NCI-H146 (cell line): Measurements from ENCODE around the gene AGRN.
"Not testable (repeated sequence)": the region's sequence is repeated elsewhere in the genome, so short reads cannot be mapped to it uniquely, and the experiment has no call there.

Experiments used
- DNase-seq: peaks from one replicate; lab custom pipeline; 2025; lab: John Stamatoyannopoulos, UW

Gene AGRN

GRCh38 chr1:1001057-1001783 lies 18.7 kb upstream of the AGRN start:
- no peak for DNase-seq

- no peak for DNase-seq
Observed at GRCh38 chr1:1003618-1004419, 16.1 kb upstream of the AGRN start.

GRCh38 chr1:1004420-1004779 lies 15.5 kb upstream of the AGRN start:
- no peak for DNase-seq

GRCh38 chr1:1004780-1005697 lies 14.9 kb upstream of the AGRN start:
- DNase-seq: peak; percentile 72

- DNase-seq: no peak
Observed at GRCh38 chr1:1005774-1006304, 14.1 kb upstream of the AGRN start.

- no peak for DNase-seq
Observed at GRCh38 chr1:1006305-1007159, 13.4 kb upstream of the AGRN start.

GRCh38 chr1:1010131-1010530 lies 9.8 kb upstream of the AGRN start:
- not testable (repeated sequence) for DNase-seq

GRCh38 chr1:1011396-1011949 lies 8.4 kb upstream of the AGRN start:
- DNase-seq: no peak

- DNase-seq: not testable (repeated sequence)
Observed at GRCh38 chr1:1012736-1013104, 7.2 kb upstream of the AGRN start.

GRCh38 chr1:1013105-1013921 lies 6.6 kb upstream of the AGRN start, which contains the start of gene ISG15:
Gene ISG15, plus strand, starts transcription at chr1:1013497. Its CDS starts 77 bp downstream, at chr1:1013574.
- peak; percentile 34 for DNase-seq

GRCh38 chr1:1013922-1014648 lies 5.8 kb upstream of the AGRN start:
- DNase-seq: no peak

- no peak for DNase-seq
Observed at GRCh38 chr1:1014799-1015681, 4.9 kb upstream of the AGRN start.

GRCh38 chr1:1017397-1018320 lies 2.3 kb upstream of the AGRN start:
- not testable (repeated sequence) for DNase-seq

GRCh38 chr1:1018321-1018685 lies 1.6 kb upstream of the AGRN start:
- not testable (repeated sequence) for DNase-seq

GRCh38 chr1:1019122-1019999 lies 559 bp upstream of the AGRN start:
- DNase-seq: peak; percentile 63

GRCh38 chr1:1020415-1021009 lies 592 bp downstream of the AGRN start:
- no peak for DNase-seq
